Hepatocyte (in vitro differentiated cells): Measurements from ENCODE around the gene METAP2.
"Not testable (repeated sequence)": the region's sequence is repeated elsewhere in the genome, so short reads cannot be mapped to it uniquely, and the experiment has no call there.

Source experiments
- CTCF ChIP-seq: fragments of 200-600 bp; sonication (generic); IDR thresholded peaks from 2 replicates; pipeline ENCODE4 v1.5.1; 2016; ENCODE audit warnings: antibody characterized with exemption, mild to moderate bottlenecking; ENCODE audit not compliant: poor library complexity
- EZH2 ChIP-seq: fragments of 200-600 bp; sonication (generic); IDR thresholded peaks from 2 replicates; pipeline ENCODE4 v1.6.1; 2016; ENCODE audit warnings: antibody characterized with exemption, mild to moderate bottlenecking, borderline replicate concordance

- TF ChIP-seq EZH2, CTCF: not testable (repeated sequence)
Measured at GRCh38 chr12:95457605-95458004, 16.3 kb upstream of the METAP2 start.
